Uterus (tissue), 2 donors: ENCODE measurements around the gene KASH5.

Source experiments
- CTCF ChIP-seq, 4 experiments: fragments of 200-600 bp in 2 of 4; fragments of 450-650 bp in 2 of 4; sonication (generic) in 2 of 4; IDR thresholded peaks; one replicate each; pipeline ENCODE4 v1.5.1; 2016 to 2019; ENCODE audit warnings: antibody characterized with exemption in 4 of 4, mild to moderate bottlenecking in 2 of 4, moderate library complexity in 1 of 4
- POLR2A ChIP-seq, 2 donors: fragments of 450-650 bp; IDR thresholded peaks; one replicate each; pipeline ENCODE4 v1.6.1; 2016; ENCODE audit warnings: antibody characterized with exemption in 2 of 2, mild to moderate bottlenecking in 1 of 2, moderate library complexity in 1 of 2

DNA sequence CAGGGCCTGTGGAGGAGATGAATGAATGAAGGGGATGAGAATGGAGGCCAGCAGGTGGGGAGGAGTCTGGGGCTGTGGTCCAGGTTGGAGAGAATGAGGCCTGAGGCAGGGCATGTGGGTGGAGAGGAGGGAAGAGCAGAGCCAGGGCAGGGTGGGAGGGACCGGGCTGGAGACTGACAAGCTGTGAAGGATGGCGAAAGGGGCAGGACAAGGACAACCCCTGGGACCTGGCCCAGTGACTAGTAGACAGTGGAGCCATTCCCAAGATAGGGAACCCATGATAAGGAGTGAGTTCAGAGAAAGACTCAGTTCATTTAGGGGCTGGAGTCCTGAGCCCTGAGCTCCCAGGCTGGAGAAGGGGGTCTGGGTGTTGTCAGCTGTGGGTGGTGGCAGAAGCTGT, 32.2 kb downstream of the KASH5 start:
- no peak for TF ChIP-seq CTCF (IDR thresholded peaks at IDR 0.05)
- no peak for TF ChIP-seq POLR2A (IDR thresholded peaks at IDR 0.05)
